Limb (tissue), 2 donors: Measurements from ENCODE around the gene TMED1.
"Not testable (repeated sequence)": the region's sequence is repeated elsewhere in the genome, so short reads cannot be mapped to it uniquely, and the experiment has no call there.

Experiments
- DNase-seq, 2 donors: peaks; one replicate each; pipeline ENCODE4 v3.0.0-alpha.2; 2016; ENCODE audit errors: extremely low spot score in 2 of 2

TMED1 gene

GRCh38 chr19:10835754-10836478, at the start of gene TMED1:
Gene TMED1 (minus strand): TSS chr19:10836212. CDS start chr19:10836191, 21 bp downstream.
- DNase-seq = peak; percentile 98 to 99

- DNase-seq = no peak
Observed at GRCh38 chr19:10885201-10886169, 49.5 kb upstream of the TMED1 start.

- DNase-seq = no peak
Observed at GRCh38 chr19:10884274-10884673, 48.3 kb upstream of the TMED1 start.

- DNase-seq = no peak
Observed at GRCh38 chr19:10882108-10882457, 46.1 kb upstream of the TMED1 start.

- no peak for DNase-seq
Observed at GRCh38 chr19:10881403-10882107, 45.5 kb upstream of the TMED1 start.

GRCh38 chr19:10878253-10878652, 42.2 kb upstream of the TMED1 start:
- DNase-seq = no peak

- DNase-seq = not testable (repeated sequence)
Observed at GRCh38 chr19:10877608-10878007, 41.6 kb upstream of the TMED1 start.

GRCh38 chr19:10876459-10877240, 40.6 kb upstream of the TMED1 start:
- no peak for DNase-seq

- DNase-seq = no peak
Observed at GRCh38 chr19:10874024-10874423, 38.0 kb upstream of the TMED1 start.

- no peak for DNase-seq
Observed at GRCh38 chr19:10872546-10873107, 36.6 kb upstream of the TMED1 start.

- DNase-seq = peak; percentile 30 to 79
Observed at GRCh38 chr19:10871711-10872545, 35.9 kb upstream of the TMED1 start.

- peak; percentile 97 to 100 for DNase-seq
Observed at GRCh38 chr19:10870955-10871603, 35.1 kb upstream of the TMED1 start, which contains the start of gene CARM1. Gene CARM1 (plus strand): TSS chr19:10871553. CDS start chr19:10871703, 150 bp downstream.

- DNase-seq = no peak
Observed at GRCh38 chr19:10870501-10870954, 34.5 kb upstream of the TMED1 start.

- not testable (repeated sequence) for DNase-seq
Observed at GRCh38 chr19:10869872-10870311, 33.9 kb upstream of the TMED1 start.

GRCh38 chr19:10868872-10869547, 33.0 kb upstream of the TMED1 start:
- no peak for DNase-seq

- DNase-seq = no peak
Observed at GRCh38 chr19:10866495-10866894, 30.5 kb upstream of the TMED1 start.

- peak; percentile 69 to 90 for DNase-seq
Observed at GRCh38 chr19:10864538-10864899, 28.5 kb upstream of the TMED1 start.

- DNase-seq = no peak
Observed at GRCh38 chr19:10863107-10863717, 27.2 kb upstream of the TMED1 start.
